GM19438 (cell line): ENCODE measurements around the gene BAZ1A.

Experiments used
- ATAC-seq: cut with Tn5 transposase; IDR thresholded peaks from one replicate; pipeline ENCODE4 v1.9.1; 2021; ENCODE audit warnings: low read depth; ENCODE audit not compliant: unreplicated experiment

BAZ1A gene, protein sequence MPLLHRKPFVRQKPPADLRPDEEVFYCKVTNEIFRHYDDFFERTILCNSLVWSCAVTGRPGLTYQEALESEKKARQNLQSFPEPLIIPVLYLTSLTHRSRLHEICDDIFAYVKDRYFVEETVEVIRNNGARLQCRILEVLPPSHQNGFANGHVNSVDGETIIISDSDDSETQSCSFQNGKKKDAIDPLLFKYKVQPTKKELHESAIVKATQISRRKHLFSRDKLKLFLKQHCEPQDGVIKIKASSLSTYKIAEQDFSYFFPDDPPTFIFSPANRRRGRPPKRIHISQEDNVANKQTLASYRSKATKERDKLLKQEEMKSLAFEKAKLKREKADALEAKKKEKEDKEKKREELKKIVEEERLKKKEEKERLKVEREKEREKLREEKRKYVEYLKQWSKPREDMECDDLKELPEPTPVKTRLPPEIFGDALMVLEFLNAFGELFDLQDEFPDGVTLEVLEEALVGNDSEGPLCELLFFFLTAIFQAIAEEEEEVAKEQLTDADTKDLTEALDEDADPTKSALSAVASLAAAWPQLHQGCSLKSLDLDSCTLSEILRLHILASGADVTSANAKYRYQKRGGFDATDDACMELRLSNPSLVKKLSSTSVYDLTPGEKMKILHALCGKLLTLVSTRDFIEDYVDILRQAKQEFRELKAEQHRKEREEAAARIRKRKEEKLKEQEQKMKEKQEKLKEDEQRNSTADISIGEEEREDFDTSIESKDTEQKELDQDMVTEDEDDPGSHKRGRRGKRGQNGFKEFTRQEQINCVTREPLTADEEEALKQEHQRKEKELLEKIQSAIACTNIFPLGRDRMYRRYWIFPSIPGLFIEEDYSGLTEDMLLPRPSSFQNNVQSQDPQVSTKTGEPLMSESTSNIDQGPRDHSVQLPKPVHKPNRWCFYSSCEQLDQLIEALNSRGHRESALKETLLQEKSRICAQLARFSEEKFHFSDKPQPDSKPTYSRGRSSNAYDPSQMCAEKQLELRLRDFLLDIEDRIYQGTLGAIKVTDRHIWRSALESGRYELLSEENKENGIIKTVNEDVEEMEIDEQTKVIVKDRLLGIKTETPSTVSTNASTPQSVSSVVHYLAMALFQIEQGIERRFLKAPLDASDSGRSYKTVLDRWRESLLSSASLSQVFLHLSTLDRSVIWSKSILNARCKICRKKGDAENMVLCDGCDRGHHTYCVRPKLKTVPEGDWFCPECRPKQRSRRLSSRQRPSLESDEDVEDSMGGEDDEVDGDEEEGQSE (N-terminal part only)

DNA sequence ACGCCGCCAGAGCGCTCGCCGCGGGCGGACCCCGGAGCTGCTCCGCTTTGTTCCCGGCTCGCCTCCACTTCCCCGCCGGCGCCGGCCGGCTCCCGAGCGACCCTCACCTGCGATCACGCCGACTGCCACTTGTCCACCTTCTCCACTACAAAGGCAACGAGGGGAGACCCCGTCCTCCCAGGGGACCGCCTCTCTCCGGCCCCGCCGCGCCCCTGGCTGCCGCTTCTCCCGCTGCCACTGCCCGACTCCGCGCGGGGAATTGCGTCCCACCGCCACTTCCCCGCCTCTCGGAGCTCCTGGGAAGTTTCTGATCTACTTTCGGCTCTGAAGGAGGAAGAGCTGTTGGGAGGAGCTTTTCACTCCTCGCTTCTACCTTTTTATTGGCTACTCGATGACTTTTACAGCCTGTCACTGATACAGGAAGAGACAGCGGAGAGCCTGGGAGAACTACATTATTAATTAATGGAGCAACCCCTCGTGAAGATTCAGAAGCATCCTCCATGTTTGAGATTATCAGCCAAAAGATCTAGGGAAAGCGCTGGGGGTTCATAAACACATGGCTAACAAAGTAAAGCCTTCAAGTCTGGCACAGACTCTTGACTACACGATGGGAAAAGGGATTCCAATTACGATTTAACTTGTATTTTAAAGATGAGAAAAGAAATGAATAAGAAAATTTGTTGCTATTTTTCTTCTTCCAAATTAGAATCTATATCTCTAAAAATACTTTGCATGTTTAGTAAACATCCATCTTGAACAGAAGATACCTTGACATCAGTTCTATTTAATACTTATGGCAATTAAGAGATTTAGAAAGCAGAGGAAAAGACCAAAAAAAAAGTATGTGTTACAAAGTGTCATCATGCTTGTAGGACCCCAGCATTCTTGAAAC lies at the start of gene BAZ1A:
BAZ1A (minus strand) TSS at position 330 of the 892 bp plus-strand sequence. CDS start 756 bp downstream, outside the sequence.
- peak; percentile 33 for ATAC-seq

DNA sequence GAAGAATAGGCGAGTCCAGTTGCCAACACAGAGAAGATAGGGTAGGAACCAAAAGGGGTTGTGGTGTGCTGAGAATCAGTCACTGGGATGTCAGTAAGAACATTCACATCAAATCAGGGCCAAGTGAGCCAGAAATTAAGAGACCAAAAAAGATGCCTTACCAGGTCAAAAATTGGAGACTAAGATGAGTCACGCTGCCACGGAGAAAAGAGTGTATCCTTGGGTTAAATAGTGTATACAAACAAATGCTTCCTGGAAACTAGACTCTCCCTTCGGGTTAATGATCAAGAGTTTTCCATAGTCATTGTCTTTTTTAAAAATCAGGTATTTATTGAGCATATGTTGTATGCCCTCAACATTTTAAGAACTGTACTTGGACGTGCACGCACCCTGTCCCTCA lies 45.2 kb upstream of the BAZ1A start:
- ATAC-seq = no peak

GRCh38 chr14:34913619-34914018 lies 38.5 kb upstream of the BAZ1A start:
- ATAC-seq = no peak

GRCh38 chr14:34912966-34913365 lies 37.8 kb upstream of the BAZ1A start:
- ATAC-seq = no peak

GRCh38 chr14:34912182-34912581 lies 37.0 kb upstream of the BAZ1A start:
- no peak for ATAC-seq

GRCh38 chr14:34911209-34912150 lies 36.3 kb upstream of the BAZ1A start:
- no peak for ATAC-seq

GRCh38 chr14:34906287-34906686 lies 31.1 kb upstream of the BAZ1A start:
- ATAC-seq = no peak

GRCh38 chr14:34895277-34895676 lies 20.1 kb upstream of the BAZ1A start:
- ATAC-seq = no peak

DNA sequence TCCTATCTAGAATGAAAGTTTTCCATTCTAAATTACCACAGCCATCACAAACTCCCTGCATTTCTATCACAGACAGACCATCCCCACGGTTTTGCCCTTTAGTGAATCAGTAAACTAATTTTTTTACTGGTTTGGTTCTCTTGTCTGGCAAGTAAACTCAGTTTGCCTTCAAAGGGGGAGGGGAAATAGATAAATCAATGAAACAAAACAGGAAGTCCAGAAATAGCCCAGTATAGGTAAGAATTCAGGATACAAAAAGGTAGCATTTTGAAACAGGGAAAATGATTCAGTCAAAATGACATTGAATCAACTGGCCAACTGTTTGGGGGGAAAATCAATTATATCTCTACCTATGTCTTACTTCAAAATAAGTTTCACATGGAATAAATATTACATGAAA lies 15.8 kb upstream of the BAZ1A start:
- ATAC-seq = no peak

- no peak for ATAC-seq
Measured at GRCh38 chr14:34888186-34888585, 13.0 kb upstream of the BAZ1A start.

- ATAC-seq = no peak
Measured at GRCh38 chr14:34883954-34884353, 8.8 kb upstream of the BAZ1A start.

DNA sequence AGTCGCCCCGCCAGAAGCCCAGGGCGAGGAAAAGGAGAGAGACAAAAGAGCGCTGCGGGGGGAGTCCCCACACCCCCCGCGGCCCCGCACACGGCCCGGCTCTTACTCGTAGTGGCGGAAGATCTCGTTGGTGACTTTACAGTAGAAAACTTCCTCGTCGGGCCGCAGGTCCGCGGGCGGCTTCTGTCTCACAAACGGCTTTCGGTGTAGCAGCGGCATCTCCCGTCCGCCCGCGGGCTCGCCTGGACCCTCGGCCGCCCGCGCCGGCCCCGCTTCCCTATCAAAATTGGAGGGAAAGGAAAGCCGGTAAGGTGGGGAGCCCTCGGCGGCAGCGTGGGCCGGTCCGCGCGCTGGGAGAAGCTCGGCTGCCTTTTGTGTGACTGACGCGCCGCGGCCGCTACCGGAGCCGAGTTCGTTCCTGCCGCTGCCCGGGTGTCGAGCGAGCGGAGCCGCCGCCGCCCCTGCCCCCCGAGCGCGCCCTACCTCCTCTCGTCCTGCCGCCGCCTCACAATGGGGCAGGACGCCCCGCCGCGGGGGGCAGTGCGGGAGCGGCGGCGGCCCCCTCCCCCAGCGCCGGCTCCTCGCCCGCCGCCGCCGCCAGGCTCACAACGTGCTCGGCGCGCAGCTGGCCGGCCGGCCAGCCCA lies 652 bp downstream of the BAZ1A start:
- peak; percentile 30 for ATAC-seq

DNA sequence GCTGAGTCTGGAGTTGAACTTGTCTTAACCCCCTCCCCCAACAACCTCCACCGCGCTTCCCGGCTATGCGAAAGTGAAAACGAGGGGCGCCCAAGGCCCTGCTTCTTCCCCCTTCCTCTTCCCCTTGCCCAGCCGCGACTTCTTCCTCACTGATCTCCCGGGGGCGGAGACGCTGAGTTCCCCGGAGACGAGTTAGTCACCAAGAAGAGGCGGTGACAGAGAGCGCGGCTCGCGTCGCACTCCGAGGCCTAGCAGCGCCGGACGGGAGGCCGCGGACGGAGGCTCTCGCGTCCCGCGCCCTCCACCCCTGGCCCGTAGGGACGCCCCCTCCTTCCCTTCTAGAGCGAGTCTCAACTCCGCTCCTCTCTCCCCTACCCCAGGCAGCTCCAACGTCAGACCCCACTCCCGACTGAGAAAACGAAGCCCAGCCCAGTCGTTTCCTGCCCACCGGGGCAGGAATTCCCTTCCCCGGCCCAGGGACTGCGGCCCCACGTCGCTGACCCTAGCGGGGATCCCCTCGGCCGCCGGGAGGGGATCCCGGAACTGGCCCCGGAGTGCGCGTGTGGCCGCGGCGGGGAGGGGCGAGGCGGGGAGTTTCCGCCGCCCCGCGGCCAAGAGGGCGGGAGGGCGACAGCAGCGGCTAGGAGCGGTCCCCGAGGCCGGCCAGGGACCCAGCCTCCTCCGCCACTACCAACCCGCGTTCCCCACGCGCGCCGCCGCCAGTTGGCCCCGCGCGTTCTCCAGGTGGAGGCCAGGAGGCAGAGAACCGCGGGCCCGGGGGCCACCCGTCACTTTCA lies 1.4 kb downstream of the BAZ1A start:
- ATAC-seq = peak; percentile 72

DNA sequence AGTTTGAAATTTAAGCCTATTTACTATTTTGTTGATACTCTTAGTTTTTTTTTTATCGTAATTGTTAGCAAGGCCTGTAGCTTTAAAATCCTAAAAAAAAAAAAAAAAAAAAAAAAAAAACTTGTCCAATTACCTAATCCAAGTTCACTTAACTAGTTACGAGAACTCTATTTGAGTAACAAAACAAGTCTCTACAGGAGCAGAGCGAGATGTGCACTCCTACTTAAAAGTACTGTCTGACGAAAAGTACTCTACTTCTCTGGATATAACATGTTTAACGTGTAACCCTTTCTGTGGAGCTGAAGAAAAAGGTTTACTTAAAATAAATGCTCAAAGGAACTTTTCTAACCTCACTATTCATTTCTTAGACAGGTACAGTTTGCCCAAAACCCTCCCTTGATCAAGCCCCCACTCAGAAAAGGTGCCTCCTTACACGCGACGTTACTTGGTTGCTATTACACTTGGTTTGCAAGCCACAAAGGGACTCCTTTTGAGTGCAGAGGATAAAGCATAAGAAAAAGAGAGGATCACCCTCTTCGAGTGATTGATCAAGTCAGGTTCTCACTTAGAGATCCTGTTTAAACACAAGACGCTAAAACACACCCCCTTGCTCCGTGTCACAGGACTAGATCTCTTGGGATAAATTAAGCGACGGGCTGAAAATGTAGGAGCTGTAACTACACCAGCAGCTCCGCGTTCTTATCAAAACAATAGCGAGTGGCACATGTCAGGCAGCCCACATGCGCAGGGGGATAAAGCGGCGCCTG lies 2.2 kb downstream of the BAZ1A start:
- ATAC-seq = no peak

DNA sequence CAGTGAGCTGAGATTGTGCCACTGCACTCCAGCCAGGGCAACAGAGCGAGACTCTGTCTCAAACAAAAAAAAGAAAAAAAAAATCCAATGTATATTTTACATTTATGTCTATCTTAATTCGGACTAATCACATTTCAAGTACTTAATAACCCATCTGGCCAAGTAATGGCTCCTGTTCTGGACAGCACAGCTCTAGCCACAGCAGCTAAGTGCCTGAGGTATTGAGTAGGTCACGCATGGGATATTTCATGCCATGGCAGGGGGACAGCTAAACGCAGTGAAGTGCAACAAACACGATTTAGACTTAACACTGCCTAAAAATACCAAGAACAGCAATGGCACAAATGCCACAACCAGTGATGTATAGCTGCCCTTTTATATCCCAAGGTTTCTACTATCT lies 8.0 kb downstream of the BAZ1A start:
- ATAC-seq = no peak

GRCh38 chr14:34865889-34866574 lies 9.1 kb downstream of the BAZ1A start:
- no peak for ATAC-seq
